SJSA1 (cell line): Measurements from ENCODE around the gene TMEM263. TPM values are rescaled to one million over a fixed set of nuclear protein-coding genes. Genes with fewer than 3 reads are reported as not detected.

Experiments used
- DNase-seq, 2 experiments: peaks; one replicate each; pipeline ENCODE4 v3.0.0-alpha.2; 2015 to 2020; ENCODE audit warnings: low spot score in 2 of 2, low read depth in 1 of 2
- H3K27ac ChIP-seq: fragments of 250-450 bp; sonication (Bioruptor Pico); 2 replicates; pipeline ENCODE4 v1.5.1; 2020; ENCODE audit warnings: mild to moderate bottlenecking, moderate library complexity
- H3K27me3 ChIP-seq: fragments of 250-450 bp; sonication (Bioruptor Pico); replicated peaks from 2 replicates; pipeline ENCODE4 v1.5.1; 2020; ENCODE audit warnings: mild to moderate bottlenecking, moderate library complexity
- H3K36me3 ChIP-seq: fragments of 250-450 bp; sonication (Bioruptor Pico); 2 replicates; pipeline ENCODE4 v1.5.1; 2020; ENCODE audit warnings: mild to moderate bottlenecking
- H3K4me1 ChIP-seq: fragments of 250-450 bp; sonication (Bioruptor Pico); replicated peaks from 2 replicates; pipeline ENCODE4 v1.6.1; 2021; ENCODE audit warnings: mild to moderate bottlenecking
- H3K4me3 ChIP-seq: fragments of 250-450 bp; sonication (Bioruptor Pico); 2 replicates; pipeline ENCODE4 v1.5.1; 2020; ENCODE audit warnings: mild to moderate bottlenecking
- H3K9me3 ChIP-seq: fragments of 250-450 bp; sonication (Bioruptor Pico); replicated peaks from 2 replicates; pipeline ENCODE4 v1.5.1; 2020; ENCODE audit warnings: mild to moderate bottlenecking
- total RNA-seq: library from RNA; depleted of rRNA; stranded (reverse); fragments of >200 nt; shearing (Covaris generic); gene quantifications from 2 replicates; pipeline ENCODE4 v1.2.3, GENCODE V29; 2014

Gene TMEM263
- total RNA-seq, 1 experiment from 2014 or later = 76.0 TPM

- H3K9me3 ChIP-seq = no peaks in the 10 kb centered on the region
- H3K36me3 ChIP-seq = peaks cover 60% of the 10 kb centered on the region
- no peak overlapping the region for H3K4me3 ChIP-seq
- DNase-seq = no peak
- H3K27ac ChIP-seq = no peak overlapping the region
- no peaks in the 10 kb centered on the region for H3K27me3 ChIP-seq
- H3K4me1 ChIP-seq = no peaks in the 10 kb centered on the region; the same call in 1 of the 2 replicates
Observed at GRCh38 chr12:106960443-106960842, 4.7 kb downstream of the TMEM263 start.

- no peak for DNase-seq
- no peaks in the 10 kb centered on the region for H3K9me3 ChIP-seq
- no peaks in the 10 kb centered on the region for H3K27me3 ChIP-seq
- no peak overlapping the region for H3K4me3 ChIP-seq
- no peaks in the 10 kb centered on the region; the same call in 1 of the 2 replicates for H3K4me1 ChIP-seq
- H3K27ac ChIP-seq = no peak overlapping the region
- H3K36me3 ChIP-seq = peaks cover 69% of the 10 kb centered on the region
Observed at GRCh38 chr12:106962286-106962685, 6.6 kb downstream of the TMEM263 start.

GRCh38 chr12:106964526-106964925, 8.8 kb downstream of the TMEM263 start:
- Histone ChIP-seq H3K36me3 (peaks cover 76% of the 10 kb centered on the region), H3K4me1 (no peaks in the 10 kb centered on the region), H3K27me3 (no peaks in the 10 kb centered on the region), H3K27ac (no peak overlapping the region), H3K9me3 (no peaks in the 10 kb centered on the region), H3K4me3 (no peak overlapping the region)
- DNase-seq = no peak

- H3K27ac ChIP-seq = no peak overlapping the region
- peaks cover 86% of the 10 kb centered on the region for H3K36me3 ChIP-seq
- no peak for DNase-seq
Observed at GRCh38 chr12:106971065-106971464, 15.4 kb downstream of the TMEM263 start.

GRCh38 chr12:106973545-106973944, 17.8 kb downstream of the TMEM263 start:
- H3K4me1 ChIP-seq = peaks cover 43% of the 10 kb centered on the region
- no peaks in the 10 kb centered on the region for H3K27me3 ChIP-seq
- H3K27ac ChIP-seq = no peak overlapping the region
- no peak for DNase-seq
- no peaks in the 10 kb centered on the region for H3K9me3 ChIP-seq
- H3K36me3 ChIP-seq = peaks cover 74% of the 10 kb centered on the region
- no peak overlapping the region for H3K4me3 ChIP-seq

More at GRCh38 chr12:106971065-106971464, 15.4 kb downstream of the TMEM263 start:
- Histone ChIP-seq H3K4me1 (peaks cover 20% of the 10 kb centered on the region), H3K4me3 (no peak overlapping the region), H3K27me3 (no peaks in the 10 kb centered on the region), H3K9me3 (no peaks in the 10 kb centered on the region)

- peaks cover 67% of the 10 kb centered on the region for H3K36me3 ChIP-seq
- peaks cover 53% of the 10 kb centered on the region for H3K4me1 ChIP-seq
- no peak overlapping the region for H3K4me3 ChIP-seq
- no peak for DNase-seq
- no peaks in the 10 kb centered on the region for H3K27me3 ChIP-seq
- no peaks in the 10 kb centered on the region for H3K9me3 ChIP-seq
- H3K27ac ChIP-seq = no peak overlapping the region
Observed at GRCh38 chr12:106974511-106974910, 18.8 kb downstream of the TMEM263 start.

GRCh38 chr12:106975098-106975497, 19.4 kb downstream of the TMEM263 start:
- H3K9me3 ChIP-seq = no peaks in the 10 kb centered on the region
- H3K36me3 ChIP-seq = peaks cover 65% of the 10 kb centered on the region

GRCh38 chr12:106975993-106976658, 20.4 kb downstream of the TMEM263 start:
- peaks cover 61% of the 10 kb centered on the region for H3K36me3 ChIP-seq
- no peak for DNase-seq
- H3K27ac ChIP-seq = no peak overlapping the region

More at GRCh38 chr12:106975098-106975497, 19.4 kb downstream of the TMEM263 start:
- Histone ChIP-seq H3K4me1 (peaks cover 54% of the 10 kb centered on the region), H3K27ac (no peak overlapping the region), H3K4me3 (no peak overlapping the region), H3K27me3 (no peaks in the 10 kb centered on the region)
- DNase-seq = no peak

GRCh38 chr12:106976668-106977067, 21.0 kb downstream of the TMEM263 start:
- peak in 1 of 2 experiments; percentile 56 for DNase-seq
- Histone ChIP-seq H3K27me3 (no peaks in the 10 kb centered on the region), H3K9me3 (no peaks in the 10 kb centered on the region), H3K4me3 (no peak overlapping the region), H3K36me3 (peaks cover 55% of the 10 kb centered on the region), H3K27ac (0 out of 2 replicates have a peak overlapping the region, but pooled peaks have one; percentile 20), H3K4me1 (peaks cover 54% of the 10 kb centered on the region)

More at GRCh38 chr12:106975993-106976658, 20.4 kb downstream of the TMEM263 start:
- Histone ChIP-seq H3K9me3 (no peaks in the 10 kb centered on the region), H3K4me1 (peaks cover 54% of the 10 kb centered on the region), H3K4me3 (no peak overlapping the region), H3K27me3 (no peaks in the 10 kb centered on the region)

- Histone ChIP-seq H3K27ac (peak overlapping the region; percentile 34), H3K36me3 (peaks cover 47% of the 10 kb centered on the region), H3K9me3 (no peaks in the 10 kb centered on the region), H3K4me1 (peaks cover 54% of the 10 kb centered on the region), H3K27me3 (no peaks in the 10 kb centered on the region), H3K4me3 (no peak overlapping the region)
- peak; percentile 49 to 62 for DNase-seq
Observed at GRCh38 chr12:106978035-106978800, 22.5 kb downstream of the TMEM263 start.

GRCh38 chr12:106980944-106981343, 25.2 kb downstream of the TMEM263 start:
- Histone ChIP-seq H3K4me3 (no peak overlapping the region), H3K27ac (no peak overlapping the region), H3K4me1 (peaks cover 39% of the 10 kb centered on the region), H3K36me3 (peaks cover 42% of the 10 kb centered on the region), H3K27me3 (no peaks in the 10 kb centered on the region), H3K9me3 (no peaks in the 10 kb centered on the region)
- DNase-seq = no peak

- H3K4me3 ChIP-seq = no peak overlapping the region
- peaks cover 44% of the 10 kb centered on the region for H3K36me3 ChIP-seq
- no peak for DNase-seq
- no peak overlapping the region for H3K27ac ChIP-seq
- H3K27me3 ChIP-seq = no peaks in the 10 kb centered on the region
- H3K9me3 ChIP-seq = no peaks in the 10 kb centered on the region
- peaks cover 34% of the 10 kb centered on the region for H3K4me1 ChIP-seq
Observed at GRCh38 chr12:106981788-106982187, 26.1 kb downstream of the TMEM263 start.

- no peak overlapping the region for H3K27ac ChIP-seq
- H3K4me3 ChIP-seq = no peak overlapping the region
- DNase-seq = no peak
Observed at GRCh38 chr12:106982229-106982628, 26.5 kb downstream of the TMEM263 start.

GRCh38 chr12:106984588-106985137, 29.0 kb downstream of the TMEM263 start:
- no peak overlapping the region for H3K27ac ChIP-seq
- DNase-seq = no peak
- H3K36me3 ChIP-seq = peaks cover 38% of the 10 kb centered on the region
- no peak overlapping the region for H3K4me3 ChIP-seq
- H3K27me3 ChIP-seq = no peaks in the 10 kb centered on the region
- no peaks in the 10 kb centered on the region for H3K9me3 ChIP-seq
- H3K4me1 ChIP-seq = peaks cover 29% of the 10 kb centered on the region

More at GRCh38 chr12:106982229-106982628, 26.5 kb downstream of the TMEM263 start:
- Histone ChIP-seq H3K36me3 (peaks cover 46% of the 10 kb centered on the region), H3K9me3 (no peaks in the 10 kb centered on the region), H3K27me3 (no peaks in the 10 kb centered on the region), H3K4me1 (peaks cover 32% of the 10 kb centered on the region)
